Middle frontal gyrus (tissue), 1 donor: ENCODE measurements around the gene EPB41L4B.
A peak's percentile ranks its signal among the peaks of the same experiment; 100 is the strongest.
"Not testable (repeated sequence)": the region's sequence is repeated elsewhere in the genome, so short reads cannot be mapped to it uniquely, and the experiment has no call there.

Experiments
- DNase-seq: peaks from one replicate; pipeline ENCODE4 v3.0.0-alpha.2; 2015; ENCODE audit warnings: low spot score; ENCODE audit errors: extremely low spot score

Gene EPB41L4B

GRCh38 chr9:109320742-109321448, at the start of gene EPB41L4B:
TSS of gene EPB41L4B (minus strand) at chr9:109321059. CDS start at chr9:109320446, 613 bp downstream.
- DNase-seq: peak; percentile 60

- DNase-seq: no peak
Measured at GRCh38 chr9:109369285-109369684, 48.4 kb upstream of the EPB41L4B start.

- no peak for DNase-seq
Measured at GRCh38 chr9:109360771-109361170, 39.9 kb upstream of the EPB41L4B start.

- DNase-seq: not testable (repeated sequence)
Measured at GRCh38 chr9:109358968-109359603, 38.2 kb upstream of the EPB41L4B start.

- no peak for DNase-seq
Measured at GRCh38 chr9:109355564-109356297, 34.9 kb upstream of the EPB41L4B start.

- DNase-seq: no peak
Measured at GRCh38 chr9:109354190-109354589, 33.3 kb upstream of the EPB41L4B start.

- no peak for DNase-seq
Measured at GRCh38 chr9:109351032-109351431, 30.2 kb upstream of the EPB41L4B start.

- peak; percentile 38 for DNase-seq
Measured at GRCh38 chr9:109349421-109349846, 28.6 kb upstream of the EPB41L4B start.

GRCh38 chr9:109346904-109347303, 26.0 kb upstream of the EPB41L4B start:
- DNase-seq: no peak

GRCh38 chr9:109344866-109345265, 24.0 kb upstream of the EPB41L4B start:
- no peak for DNase-seq

GRCh38 chr9:109342878-109343277, 22.0 kb upstream of the EPB41L4B start:
- DNase-seq: no peak

GRCh38 chr9:109341561-109341960, 20.7 kb upstream of the EPB41L4B start:
- no peak for DNase-seq

GRCh38 chr9:109340979-109341378, 20.1 kb upstream of the EPB41L4B start:
- DNase-seq: not testable (repeated sequence)

GRCh38 chr9:109336409-109336808, 15.6 kb upstream of the EPB41L4B start:
- DNase-seq: no peak

- no peak for DNase-seq
Measured at GRCh38 chr9:109335929-109336328, 15.1 kb upstream of the EPB41L4B start.

GRCh38 chr9:109335121-109335520, 14.3 kb upstream of the EPB41L4B start:
- no peak for DNase-seq

GRCh38 chr9:109331353-109331752, 10.5 kb upstream of the EPB41L4B start:
- no peak for DNase-seq

GRCh38 chr9:109329638-109330258, 8.9 kb upstream of the EPB41L4B start:
- DNase-seq: no peak

GRCh38 chr9:109328978-109329637, 8.2 kb upstream of the EPB41L4B start:
- DNase-seq: no peak

GRCh38 chr9:109325089-109325488, 4.2 kb upstream of the EPB41L4B start:
- DNase-seq: no peak

- no peak for DNase-seq
Measured at GRCh38 chr9:109323771-109324170, 2.9 kb upstream of the EPB41L4B start.
